NOMO-1 (cell line): Measurements from ENCODE around the gene PLEKHA1.
A peak's percentile ranks its signal among the peaks of the same experiment; 100 is the strongest.

Experiments
- DNase-seq, 2 experiments: peaks; one replicate each; lab custom pipeline; 2025; ENCODE audit not compliant: unreplicated experiment in 2 of 2; lab: John Stamatoyannopoulos, UW

Gene PLEKHA1

DNA sequence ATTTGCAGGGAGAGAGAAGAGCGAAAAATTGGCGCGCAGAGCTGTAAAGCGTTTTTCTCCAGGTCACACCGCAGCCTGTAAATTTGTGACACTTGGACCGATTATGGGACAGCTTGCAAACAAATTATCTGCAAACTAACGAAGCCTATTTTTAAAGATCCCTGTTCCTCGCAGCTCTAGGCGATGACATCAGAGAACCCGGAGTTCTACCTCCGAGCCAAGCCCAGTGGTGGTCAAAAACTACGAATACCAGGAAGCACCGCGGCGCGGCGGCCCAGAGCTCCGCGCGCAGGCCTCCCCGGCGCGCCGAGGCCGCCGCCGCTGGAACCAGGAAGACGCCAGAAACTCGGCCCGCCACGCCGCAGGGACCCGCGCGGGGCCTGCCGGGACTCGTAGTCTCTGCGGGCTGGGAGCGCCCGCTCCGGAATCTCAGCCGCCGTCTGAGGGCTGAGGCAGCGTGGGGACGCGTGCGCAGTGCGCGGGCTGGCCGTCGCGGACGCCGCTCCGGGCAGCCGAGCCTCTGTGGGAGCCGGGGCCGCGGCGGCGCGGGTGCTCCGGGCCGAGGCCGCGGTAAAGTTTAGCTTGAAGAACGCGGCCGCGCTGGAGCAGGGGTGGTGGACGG, at the start of gene PLEKHA1:
Gene PLEKHA1 (plus strand): TSS at position 472 of the 622 bp plus-strand sequence. CDS start 18,493 bp downstream, outside the sequence.
- peak; percentile 91 to 92 for DNase-seq

DNA sequence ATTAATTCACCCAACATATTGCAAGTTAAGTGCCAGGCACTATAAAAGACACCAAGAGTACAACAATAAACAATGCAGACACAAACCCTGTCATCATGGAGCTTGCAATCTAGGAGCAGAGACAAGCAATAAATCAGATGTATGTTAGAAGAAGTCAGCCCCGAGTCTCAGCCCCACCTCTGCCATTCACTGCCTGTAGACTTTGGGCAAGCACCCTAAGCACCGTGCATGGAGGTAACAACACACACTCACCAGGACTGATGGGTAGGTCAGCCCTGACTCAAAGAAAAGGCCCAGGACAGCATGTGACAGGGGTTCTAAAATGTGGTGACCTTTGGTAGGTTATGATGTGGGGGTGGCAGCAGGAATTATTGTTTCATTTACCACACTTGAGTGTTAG, 49.3 kb upstream of the PLEKHA1 start:
- DNase-seq: no peak

DNA sequence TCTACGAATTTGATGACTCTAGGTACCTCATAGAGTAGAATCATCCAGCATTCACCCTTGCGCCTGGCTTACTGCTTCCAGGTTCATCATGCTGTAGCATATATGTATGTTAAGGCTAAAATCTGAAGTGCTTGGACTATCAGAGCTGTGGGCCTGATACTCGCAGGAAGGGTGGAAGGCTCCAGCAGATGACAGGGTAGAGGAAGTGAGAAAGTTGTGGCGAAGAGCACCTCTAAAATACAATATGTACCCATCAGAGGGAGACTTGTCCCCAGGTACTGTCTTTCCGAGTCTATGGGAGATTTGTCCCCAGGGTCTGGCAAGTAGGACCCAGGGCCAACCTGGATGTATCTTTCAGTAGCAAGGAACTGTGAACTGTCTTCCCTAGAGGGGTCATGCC, 48.1 kb upstream of the PLEKHA1 start:
- no peak for DNase-seq

DNA sequence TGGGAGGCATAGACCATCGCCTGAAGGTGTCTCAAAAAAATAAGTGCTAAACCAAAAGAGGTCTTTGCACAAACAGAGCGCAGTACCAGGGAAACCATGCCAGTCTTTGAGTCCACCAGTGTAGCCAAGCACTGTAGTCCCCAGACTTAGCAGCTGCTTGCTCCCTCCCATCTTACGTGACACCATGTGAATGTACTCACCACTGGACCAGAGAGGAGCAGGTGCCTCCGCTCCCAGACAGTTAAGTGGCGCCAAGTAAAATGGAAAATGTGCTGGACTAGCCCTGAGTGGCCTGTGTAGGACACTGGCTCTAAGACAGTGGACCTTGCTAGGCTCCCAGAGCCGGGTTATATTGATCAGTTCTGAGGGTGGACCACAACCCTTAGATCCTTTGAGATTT, 47.7 kb upstream of the PLEKHA1 start:
- no peak for DNase-seq

DNA sequence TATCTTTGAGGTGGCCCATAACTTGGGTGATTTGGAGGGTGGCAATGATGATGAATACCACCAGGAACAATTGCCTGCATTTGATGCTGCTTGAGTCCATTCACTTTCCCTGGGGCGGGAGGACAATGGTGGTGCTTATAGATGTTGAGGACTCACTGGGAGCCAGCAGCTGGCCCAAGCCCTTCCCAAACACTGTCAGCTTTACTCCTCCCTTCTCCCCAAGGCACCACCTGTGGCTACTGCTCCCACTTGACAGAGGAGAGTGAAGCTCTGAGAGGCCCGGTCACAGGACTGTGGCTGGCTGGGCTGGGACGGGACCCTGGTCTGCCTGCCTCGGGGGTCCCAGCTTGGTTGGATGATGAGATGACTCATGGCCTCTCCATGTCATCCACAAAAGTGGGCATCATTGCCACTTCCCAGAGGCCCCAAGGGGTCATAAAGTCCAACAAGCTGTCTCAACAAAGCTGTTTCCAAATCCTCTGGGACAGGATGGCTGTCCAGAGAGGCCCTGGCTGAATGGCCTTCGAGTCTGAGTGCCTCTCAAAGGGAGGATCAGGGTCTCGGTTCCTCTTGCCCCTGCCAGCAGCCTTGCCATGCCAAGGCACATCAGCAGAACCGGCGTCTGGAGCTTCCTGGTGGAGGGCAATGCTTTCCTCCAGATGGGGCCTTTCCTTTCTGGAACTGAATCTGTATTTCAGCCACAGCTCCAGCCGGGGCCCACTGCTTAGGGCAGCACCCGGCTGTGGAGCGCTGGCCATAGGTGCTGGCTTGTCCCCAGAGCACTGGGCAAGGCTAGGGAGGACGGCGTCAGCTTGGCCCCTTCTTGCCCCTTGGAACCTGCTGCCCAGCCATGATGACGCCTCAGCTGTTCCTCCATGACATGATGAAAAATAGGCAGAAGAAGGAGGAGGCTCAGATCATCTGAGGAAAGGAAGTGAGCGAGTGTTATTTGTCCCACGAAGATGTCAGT, 47.0 kb upstream of the PLEKHA1 start:
- no peak for DNase-seq

DNA sequence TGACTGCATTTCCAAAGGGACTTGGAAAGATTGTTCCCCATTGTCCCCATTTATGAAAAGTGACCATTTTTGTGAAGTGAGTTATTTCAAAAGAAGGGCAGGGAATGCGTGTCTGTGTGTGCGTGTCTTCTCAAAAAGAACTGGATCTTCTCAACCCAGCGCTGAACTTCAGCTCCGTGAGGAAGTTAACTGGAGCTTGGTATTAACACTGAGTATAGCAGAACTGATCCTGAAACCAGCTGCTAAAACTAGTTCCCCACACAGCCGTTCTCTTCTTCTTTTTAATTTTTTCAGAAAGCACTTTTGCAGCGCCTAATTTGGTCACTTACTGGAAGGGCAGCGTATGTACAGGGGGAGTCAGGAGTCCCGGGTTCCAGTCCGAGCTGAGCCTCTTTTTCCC, 45.8 kb upstream of the PLEKHA1 start:
- peak; percentile 53 to 88 for DNase-seq

DNA sequence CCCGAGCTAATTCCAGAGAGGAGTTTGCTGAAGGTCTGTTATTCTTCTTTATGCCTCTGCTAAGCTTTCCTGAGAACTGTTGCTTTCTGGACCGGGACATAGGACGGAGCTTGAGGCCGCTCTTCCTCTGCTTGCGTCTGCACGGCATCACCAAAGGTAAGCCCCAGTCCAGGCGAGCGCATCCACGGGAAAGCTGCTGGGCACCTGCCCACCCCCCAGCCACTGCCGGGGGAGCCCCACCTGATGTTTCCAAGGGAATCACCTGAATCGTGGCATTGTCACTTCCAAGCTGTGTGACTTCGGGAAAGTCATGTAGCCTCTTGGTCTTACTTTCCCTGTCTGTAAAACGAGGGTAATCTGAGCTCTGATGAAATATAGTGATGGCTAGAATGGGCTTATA, 45.1 kb upstream of the PLEKHA1 start:
- no peak for DNase-seq

DNA sequence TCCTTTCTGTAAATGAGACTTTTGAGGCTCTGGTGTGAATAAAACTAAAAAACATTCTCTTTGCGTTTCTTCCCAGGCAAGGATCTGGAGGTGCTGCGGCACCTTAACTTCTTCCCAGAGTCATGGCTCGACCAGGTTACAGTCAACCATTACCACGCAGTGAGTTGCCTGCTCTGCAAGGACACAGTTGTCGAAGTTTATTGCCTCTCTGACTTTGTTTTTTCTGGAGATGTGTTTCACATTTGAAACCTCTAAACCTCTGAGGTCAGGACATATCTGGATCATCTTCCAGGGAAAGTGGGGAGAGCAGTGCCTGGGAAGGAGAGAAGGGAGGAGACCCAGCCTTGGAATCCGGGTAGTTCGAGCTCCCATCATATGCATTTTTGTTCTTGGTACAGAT, 43.4 kb upstream of the PLEKHA1 start:
- DNase-seq: no peak

DNA sequence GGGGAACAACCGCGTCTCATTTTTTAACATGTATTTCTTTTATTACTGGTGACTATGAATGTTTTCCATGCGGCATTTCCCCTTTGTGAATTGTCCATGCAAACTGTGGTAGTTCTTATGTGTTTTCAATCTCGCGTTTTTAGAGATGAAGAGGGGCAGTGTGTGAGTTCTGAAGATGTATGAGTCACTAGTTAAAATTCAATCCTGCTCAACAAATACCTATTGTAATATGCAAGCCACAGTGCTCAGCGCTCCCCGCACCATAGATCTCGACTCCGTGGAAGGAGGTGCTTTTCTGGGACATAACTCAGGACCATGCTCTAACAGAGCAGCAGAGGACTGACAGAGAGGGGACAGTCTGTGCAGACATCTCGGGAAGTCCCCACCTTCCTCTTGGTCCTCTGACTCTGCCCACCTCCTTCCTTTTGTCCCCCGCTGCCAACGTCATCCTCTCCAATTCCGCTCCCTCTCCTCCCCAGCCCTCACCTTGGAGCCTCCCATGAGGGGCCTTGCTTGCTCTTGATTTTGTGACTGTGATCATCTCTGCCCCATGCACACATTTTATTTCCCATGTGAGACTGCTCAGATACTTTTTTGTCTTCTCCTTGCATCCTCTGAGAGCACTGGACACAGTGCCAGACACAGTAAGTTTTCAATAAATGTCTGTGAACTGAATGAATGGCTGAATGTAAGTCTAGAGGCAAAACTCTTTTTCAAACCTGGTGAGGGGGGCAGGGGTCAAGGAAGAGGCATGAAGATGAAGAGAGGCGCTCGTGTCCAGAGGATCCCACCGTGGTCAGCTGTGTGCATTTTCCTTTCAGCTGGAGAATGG, 42.7 kb upstream of the PLEKHA1 start:
- DNase-seq: no peak

DNA sequence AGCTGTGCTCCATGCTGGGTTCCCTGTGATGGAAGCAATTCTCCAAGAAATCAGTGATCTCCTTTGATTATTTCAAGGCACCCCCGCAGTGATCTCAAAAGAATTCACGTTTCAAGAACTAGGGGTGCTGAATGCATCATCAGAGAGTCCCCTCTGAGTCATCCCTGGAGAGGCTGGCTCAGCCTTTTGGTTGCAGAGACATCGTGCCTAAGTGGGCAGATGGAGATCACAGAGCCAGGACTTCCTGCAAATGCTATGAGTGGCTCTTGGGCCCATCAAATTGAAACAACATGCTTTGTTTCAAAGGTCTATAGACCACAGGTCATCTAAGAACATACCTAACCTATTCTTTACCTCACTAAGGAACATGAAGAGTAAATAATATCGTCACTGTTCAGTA, 41.5 kb upstream of the PLEKHA1 start:
- DNase-seq: no peak

DNA sequence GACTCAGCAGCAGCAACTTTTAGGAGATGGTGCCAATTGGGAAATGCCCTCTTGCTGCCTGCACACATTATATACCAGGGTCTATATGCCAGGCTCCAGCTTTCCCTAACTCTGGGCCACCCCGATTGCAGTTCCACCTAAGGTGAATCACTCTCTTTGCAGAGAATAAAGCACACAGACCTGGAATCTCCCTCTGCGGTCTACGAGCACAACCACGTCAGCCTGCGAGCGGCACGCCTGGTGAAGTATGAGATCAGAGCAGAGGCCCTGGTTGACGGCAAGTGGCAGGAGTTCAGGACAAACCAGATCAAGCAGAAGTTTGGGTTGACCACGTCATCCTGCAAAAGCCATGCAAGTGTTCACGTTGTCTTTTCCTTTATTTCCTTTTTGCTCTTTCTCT, 38.2 kb upstream of the PLEKHA1 start:
- DNase-seq: no peak

DNA sequence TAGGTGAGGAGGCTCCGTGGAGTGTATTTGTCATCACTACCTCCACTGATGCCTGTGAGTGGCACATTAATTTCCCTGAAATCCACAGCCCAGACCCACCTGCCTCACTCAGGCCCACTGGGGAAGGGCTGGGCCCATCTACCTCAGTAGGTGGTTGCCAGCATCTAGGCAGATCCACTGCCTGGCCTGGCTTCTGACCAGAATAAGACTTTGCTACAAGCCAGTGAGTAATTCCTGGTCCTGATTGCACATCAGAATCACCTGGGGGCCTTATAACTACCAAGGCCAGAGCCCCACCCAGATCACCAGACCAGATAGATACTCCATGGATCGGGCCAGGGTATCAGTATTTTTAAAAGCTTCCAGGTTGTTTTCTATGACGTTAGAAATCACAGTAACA, 37.5 kb upstream of the PLEKHA1 start:
- DNase-seq: no peak

DNA sequence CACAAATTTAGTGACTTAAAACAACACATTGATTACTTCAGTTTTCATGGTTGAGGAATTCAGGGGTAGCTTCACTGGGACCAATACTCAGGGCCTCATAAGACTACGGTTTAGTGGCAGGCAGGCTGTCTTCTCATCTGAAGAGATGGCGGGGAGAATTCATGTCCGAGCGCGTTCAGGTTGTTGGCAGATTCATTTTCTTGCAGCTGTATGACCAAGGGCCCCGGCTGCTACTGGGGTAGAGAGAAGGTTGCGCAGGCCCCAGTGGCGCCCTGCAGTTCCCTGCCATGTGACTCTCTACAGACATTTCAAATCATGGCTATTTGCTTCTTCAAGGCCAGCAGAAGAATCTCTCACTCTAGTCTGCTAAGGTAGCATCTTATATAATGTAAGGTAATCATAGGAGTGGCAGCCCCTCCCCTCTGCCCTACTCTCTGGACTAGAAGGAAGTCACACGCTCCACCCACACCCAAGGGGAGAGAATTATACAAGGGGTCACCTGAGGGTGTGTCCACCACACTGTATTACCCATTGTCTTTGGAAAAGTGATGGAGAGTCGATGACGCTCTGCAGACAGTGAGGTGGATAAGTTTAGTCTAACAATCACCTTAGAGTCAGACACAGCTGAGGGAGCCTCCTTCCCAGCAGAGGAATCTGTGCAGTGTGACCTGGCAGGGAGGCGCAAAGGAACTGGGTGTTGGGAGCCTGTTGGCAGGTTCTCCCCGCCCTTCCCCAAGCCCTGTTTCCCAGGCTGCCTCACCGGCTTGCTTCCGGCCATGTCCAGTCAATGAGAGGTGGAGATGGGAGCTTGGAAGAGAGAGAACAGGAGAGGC, 35.7 kb upstream of the PLEKHA1 start:
- DNase-seq: no peak

DNA sequence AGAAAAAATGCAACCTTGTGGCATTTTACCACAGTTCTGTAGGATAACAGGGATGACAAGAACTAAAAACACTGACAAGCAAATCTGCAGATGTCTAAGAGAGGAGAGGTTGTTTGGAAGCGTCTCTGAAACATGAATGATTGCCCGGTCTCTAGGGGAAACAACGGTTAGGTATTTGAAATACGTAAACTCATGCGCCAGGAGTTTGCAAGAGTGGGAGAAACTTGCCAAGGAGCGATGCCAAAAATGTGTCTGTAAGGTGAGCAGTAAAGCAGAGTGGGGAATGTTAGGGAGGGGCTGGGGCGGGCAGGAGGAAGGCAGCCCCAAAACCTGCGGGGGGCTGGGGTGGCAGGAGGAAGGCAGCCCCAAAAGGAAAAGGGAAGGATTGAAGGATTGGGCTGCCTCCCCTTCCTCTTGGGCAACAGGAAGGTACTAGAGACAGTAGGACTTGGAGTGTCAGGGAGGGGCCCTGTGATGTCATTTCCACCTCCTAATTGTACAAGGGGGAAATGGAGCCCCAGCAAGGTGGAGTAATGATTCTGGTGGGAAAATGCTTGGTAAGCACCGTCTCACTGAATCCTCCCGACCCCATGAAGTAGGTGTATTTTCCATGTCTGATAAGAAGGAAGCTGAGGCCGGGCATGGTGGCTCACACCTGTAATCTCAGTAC, 33.2 kb upstream of the PLEKHA1 start:
- no peak for DNase-seq

DNA sequence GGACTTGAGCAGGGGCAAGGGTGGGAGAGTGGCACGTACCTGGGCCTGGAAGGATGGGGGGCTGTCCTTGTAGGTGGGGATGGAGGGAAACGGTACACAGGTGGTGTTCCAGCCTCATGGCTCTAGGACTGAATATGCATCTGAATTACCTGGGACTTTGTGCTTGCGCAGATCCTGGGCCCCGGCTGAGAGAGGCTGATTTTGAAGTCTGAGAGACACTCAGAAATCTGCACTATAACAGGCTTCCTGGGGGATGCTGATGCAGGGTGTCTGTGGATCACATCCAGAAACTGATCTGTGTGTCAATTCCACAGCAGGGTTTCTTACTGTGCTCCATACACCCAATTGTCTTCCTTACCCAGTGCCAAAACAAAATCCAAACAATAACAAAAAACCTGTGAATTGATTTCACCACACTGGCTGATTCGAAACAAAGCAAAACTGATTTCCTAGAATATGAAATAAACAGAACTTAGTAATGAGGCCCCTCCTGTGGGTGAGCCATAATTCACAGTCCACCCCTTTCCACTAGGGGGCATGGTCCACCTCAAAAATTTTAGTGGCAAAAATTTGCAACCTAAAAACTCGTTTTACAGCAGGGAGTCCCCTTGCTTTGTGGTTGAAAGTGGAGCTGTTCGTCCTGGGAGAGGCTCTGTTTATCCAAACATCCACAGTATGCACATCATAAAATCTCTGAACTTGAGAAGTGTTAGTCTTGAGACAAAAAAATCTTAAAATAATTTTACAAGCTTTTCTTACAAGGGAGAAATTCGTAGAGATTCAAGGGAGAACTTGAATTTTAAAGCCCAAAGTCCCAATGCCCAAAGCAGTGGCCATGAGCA, 32.0 kb upstream of the PLEKHA1 start:
- DNase-seq: peak; percentile 7 to 31

DNA sequence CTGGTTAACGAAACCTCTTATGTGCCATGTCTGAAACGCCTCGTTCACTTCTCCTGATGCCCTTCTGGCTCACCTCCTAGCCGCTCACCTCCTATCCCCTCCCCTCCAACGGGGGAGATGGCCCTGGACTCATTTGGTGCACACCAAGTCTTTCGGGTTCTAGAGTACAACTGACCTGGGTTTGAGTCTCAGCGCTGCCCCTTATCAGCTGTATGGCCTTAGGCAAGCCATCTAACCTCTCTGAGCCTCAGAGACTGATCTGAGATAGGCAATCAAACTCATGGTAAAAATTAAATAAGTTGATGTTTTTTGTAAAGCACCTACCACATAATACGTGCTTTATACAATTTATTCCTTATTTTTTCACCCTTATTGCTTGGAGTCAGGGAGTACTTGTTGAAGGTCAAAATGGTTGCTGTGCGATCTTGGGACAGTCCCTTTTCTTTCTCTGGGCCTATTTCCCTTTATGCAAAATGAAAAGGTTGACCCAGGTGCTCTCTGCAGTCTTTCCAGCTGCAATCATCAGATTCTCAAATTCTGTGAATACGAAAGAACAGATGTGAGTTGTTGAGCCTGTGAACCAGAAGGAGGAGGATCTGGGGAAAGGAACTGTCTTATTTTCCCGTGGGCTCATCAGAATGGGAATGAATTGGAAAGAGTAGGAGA, 31.2 kb upstream of the PLEKHA1 start:
- no peak for DNase-seq

DNA sequence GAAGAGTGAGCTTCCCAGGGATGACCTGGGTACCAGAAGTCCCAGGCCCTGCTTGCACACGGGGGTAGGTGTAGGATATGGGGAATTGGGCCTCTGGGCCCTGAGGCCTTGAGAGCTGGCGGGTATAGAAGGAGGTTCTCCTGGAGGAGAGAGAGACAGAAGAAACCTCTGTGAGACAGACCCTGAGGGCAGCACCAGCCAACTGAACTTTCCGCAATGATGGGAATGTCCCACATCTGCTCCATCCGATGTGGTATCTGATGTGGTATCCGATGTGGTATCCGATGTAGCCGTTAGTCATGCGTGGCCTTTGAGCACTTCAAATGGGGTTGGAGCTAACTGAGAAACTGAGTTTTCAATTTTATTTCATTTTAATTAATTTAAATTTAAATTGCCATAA, 30.6 kb upstream of the PLEKHA1 start:
- DNase-seq: no peak

DNA sequence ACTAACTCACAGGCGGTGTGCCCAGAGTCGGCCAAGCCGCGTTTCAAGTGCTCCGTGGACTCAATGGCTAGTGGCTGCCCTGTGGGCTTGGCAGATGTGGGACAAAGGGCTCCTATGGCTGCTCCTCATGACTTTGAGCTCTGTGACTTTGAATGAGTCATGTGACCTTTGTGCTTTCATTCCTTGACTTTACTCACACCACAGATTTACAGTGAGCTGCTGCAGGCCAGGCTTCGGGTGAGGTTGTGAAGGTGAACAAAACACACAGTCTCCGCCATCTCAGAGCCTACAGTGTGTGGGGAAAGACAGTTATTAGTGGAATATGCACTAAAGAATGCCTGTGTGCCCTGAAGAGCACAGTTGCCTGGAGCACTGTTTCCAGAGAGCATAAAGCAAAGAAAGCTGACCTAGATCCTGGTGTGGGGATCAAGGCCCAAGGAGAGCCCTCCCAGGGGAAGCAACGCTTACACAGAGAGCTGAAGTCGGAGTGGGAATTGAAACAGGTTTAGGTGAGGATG, 29.7 kb upstream of the PLEKHA1 start:
- DNase-seq: no peak
